Activated CD8-positive, alpha-beta memory T cell treated with anti-CD3 and anti-CD28 coated beads, Interleukin-2, amount 50 U/mL, for 1 hour (primary cell): Measurements from ENCODE around the gene COX14.
"Not testable (repeated sequence)": the region's sequence is repeated elsewhere in the genome, so short reads cannot be mapped to it uniquely, and the experiment has no call there.

ENCODE experiments used
- DNase-seq: peaks from one replicate; pipeline ENCODE4 v3.0.0-alpha.2; 2020; ENCODE audit errors: extremely low read depth

Gene COX14

GRCh38 chr12:50107416-50108268 is 4.4 kb upstream of the COX14 start:
- no peak for DNase-seq

GRCh38 chr12:50109319-50109718 is 2.7 kb upstream of the COX14 start:
- DNase-seq: no peak

- no peak for DNase-seq
Observed at GRCh38 chr12:50110127-50110761, 1.8 kb upstream of the COX14 start.

- DNase-seq: no peak
Observed at GRCh38 chr12:50110762-50111351, 1.2 kb upstream of the COX14 start.

GRCh38 chr12:50111395-50111692 is 692 bp upstream of the COX14 start:
- DNase-seq: no peak

GRCh38 chr12:50112456-50113218 is 601 bp downstream of the COX14 start:
- DNase-seq: no peak

- no peak for DNase-seq
Observed at GRCh38 chr12:50117057-50117622, 5.1 kb downstream of the COX14 start.

GRCh38 chr12:50119387-50119786 is 7.4 kb downstream of the COX14 start:
- DNase-seq: no peak

- DNase-seq: no peak
Observed at GRCh38 chr12:50120521-50120920, 8.5 kb downstream of the COX14 start.

GRCh38 chr12:50120953-50121352 is 8.9 kb downstream of the COX14 start:
- DNase-seq: no peak

GRCh38 chr12:50121641-50122040 is 9.6 kb downstream of the COX14 start:
- no peak for DNase-seq

GRCh38 chr12:50123203-50123602 is 11.2 kb downstream of the COX14 start:
- DNase-seq: no peak

GRCh38 chr12:50127546-50127945 is 15.5 kb downstream of the COX14 start:
- DNase-seq: no peak

- no peak for DNase-seq
Observed at GRCh38 chr12:50129290-50129689, 17.3 kb downstream of the COX14 start.

- DNase-seq: no peak
Observed at GRCh38 chr12:50132505-50133135, 20.6 kb downstream of the COX14 start.

- no peak for DNase-seq
Observed at GRCh38 chr12:50142993-50143392, 31.0 kb downstream of the COX14 start.

- no peak for DNase-seq
Observed at GRCh38 chr12:50145439-50145838, 33.4 kb downstream of the COX14 start.

- no peak for DNase-seq
Observed at GRCh38 chr12:50147281-50147680, 35.2 kb downstream of the COX14 start.

GRCh38 chr12:50148011-50148410 is 36.0 kb downstream of the COX14 start:
- DNase-seq: not testable (repeated sequence)

GRCh38 chr12:50149311-50149710 is 37.3 kb downstream of the COX14 start:
- DNase-seq: no peak

- no peak for DNase-seq
Observed at GRCh38 chr12:50151047-50151687, 39.1 kb downstream of the COX14 start.
